ENCODE results near the gene KIAA1217.

GRCh38 chr10:24376731-24377130 lies 167.8 kb downstream of the KIAA1217 start:
- TF ChIP-seq EZH2 (IDR thresholded peaks at IDR 0.05; ENCODE audit: insufficient read depth, poor library complexity, severe bottlenecking): no peak
- no peak for TF ChIP-seq EZH2phosphoT487 (IDR thresholded peaks at IDR 0.05; ENCODE audit: insufficient read depth, low read depth)

Measured in GM23248 (cell line).